Retinal pigment epithelial cell (primary cell): ENCODE measurements around the gene CXCL1.
A peak's percentile ranks its signal among the peaks of the same experiment; 100 is the strongest.

Source experiments
- DNase-seq: peaks from one replicate; pipeline ENCODE4 v3.0.0-alpha.2; 2010; ENCODE audit warnings: low read depth
- H3K4me3 ChIP-seq: 2 replicates; pipeline ENCODE4 v1.5.1; 2011; ENCODE audit warnings: mild to moderate bottlenecking, low read length, control low read depth, moderate library complexity
- CTCF ChIP-seq: conservative IDR thresholded peaks from 2 replicates; pipeline ENCODE4 v1.5.1; 2011; ENCODE audit warnings: low read depth, low read length, control low read depth, inconsistent platforms

Gene CXCL1

GRCh38 chr4:73850261-73850970 is 18.8 kb upstream of the CXCL1 start:
- no peak for TF ChIP-seq CTCF
- DNase-seq: no peak
- H3K4me3 ChIP-seq: no peak overlapping the region

GRCh38 chr4:73851293-73851692 is 17.9 kb upstream of the CXCL1 start:
- H3K4me3 ChIP-seq: no peak overlapping the region
- TF ChIP-seq CTCF: no peak
- no peak for DNase-seq

- TF ChIP-seq CTCF: no peak
- H3K4me3 ChIP-seq: peak overlapping the region; percentile 35
- DNase-seq: no peak
Measured at GRCh38 chr4:73852771-73853170, 16.4 kb upstream of the CXCL1 start.

- TF ChIP-seq CTCF: peak; percentile 54
- DNase-seq: no peak
- H3K4me3 ChIP-seq: peak within 1 kb of the TSS; percentile 35
Measured at GRCh38 chr4:73853246-73853704, 15.9 kb upstream of the CXCL1 start, which contains the start of gene PF4V1. PF4V1 (plus strand) TSS chr4:73853296; CDS start chr4:73853363, 67 bp downstream.

- DNase-seq: no peak
- H3K4me3 ChIP-seq: peak overlapping the region; percentile 35
- no peak for TF ChIP-seq CTCF
Measured at GRCh38 chr4:73853718-73854473, 15.3 kb upstream of the CXCL1 start.

- H3K4me3 ChIP-seq: no peak overlapping the region
- TF ChIP-seq CTCF: no peak
Measured at GRCh38 chr4:73855406-73855805, 13.8 kb upstream of the CXCL1 start.

More at GRCh38 chr4:73855406-73855805, 13.8 kb upstream of the CXCL1 start:
- DNase-seq: no peak
